HG02623 (cell line): ENCODE results near the gene CENPM.

Source experiments
- ATAC-seq: cut with Tn5 transposase; IDR thresholded peaks from one replicate; pipeline ENCODE4 v1.9.1; 2021; ENCODE audit warnings: moderate library complexity; ENCODE audit not compliant: unreplicated experiment

Gene CENPM

GRCh38 chr22:41946629-41947423 is at the start of gene CENPM:
TSS of gene CENPM (minus strand) at chr22:41947152. CDS start at chr22:41947076, 76 bp downstream.
- ATAC-seq, result peak; percentile 74

GRCh38 chr22:41995211-41995610 is 48.3 kb upstream of the CENPM start:
- no peak for ATAC-seq

GRCh38 chr22:41992496-41992895 is 45.5 kb upstream of the CENPM start:
- ATAC-seq, result no peak

GRCh38 chr22:41991111-41991510 is 44.2 kb upstream of the CENPM start:
- ATAC-seq, result no peak

- no peak for ATAC-seq
Measured at GRCh38 chr22:41989246-41989645, 42.3 kb upstream of the CENPM start.

- no peak for ATAC-seq
Measured at GRCh38 chr22:41987276-41987675, 40.3 kb upstream of the CENPM start.

GRCh38 chr22:41983513-41984405 is 36.8 kb upstream of the CENPM start:
- ATAC-seq, result no peak

- no peak for ATAC-seq
Measured at GRCh38 chr22:41982865-41983264, 35.9 kb upstream of the CENPM start.

GRCh38 chr22:41979423-41980250 is 32.7 kb upstream of the CENPM start:
- ATAC-seq, result no peak

- no peak for ATAC-seq
Measured at GRCh38 chr22:41978732-41979131, 31.8 kb upstream of the CENPM start.

GRCh38 chr22:41976961-41977566 is 30.1 kb upstream of the CENPM start:
- ATAC-seq, result no peak

- no peak for ATAC-seq
Measured at GRCh38 chr22:41976070-41976901, 29.3 kb upstream of the CENPM start.

GRCh38 chr22:41975299-41976069 is 28.5 kb upstream of the CENPM start:
- ATAC-seq, result no peak

GRCh38 chr22:41974691-41975290 is 27.8 kb upstream of the CENPM start:
- ATAC-seq, result no peak

GRCh38 chr22:41971431-41971830 is 24.5 kb upstream of the CENPM start:
- no peak for ATAC-seq

- ATAC-seq, result no peak
Measured at GRCh38 chr22:41970601-41971000, 23.6 kb upstream of the CENPM start.

GRCh38 chr22:41969110-41969646 is 22.2 kb upstream of the CENPM start, which contains the start of gene SEPTIN3:
TSS of gene SEPTIN3 (plus strand) at chr22:41969443. CDS start at chr22:41971493, 2,050 bp downstream.
- ATAC-seq, result no peak

- no peak for ATAC-seq
Measured at GRCh38 chr22:41968601-41969000, 21.6 kb upstream of the CENPM start.
